Mucosa of rectum (tissue), 2 donors: Measurements from ENCODE around the gene PANK1.

ENCODE experiments used
- H3K27ac ChIP-seq, 2 donors: one replicate each; pipeline ENCODE4 v1.7.0; 2013; ENCODE audit warnings: inconsistent platforms in 2 of 2, low read depth in 2 of 2, low read length in 2 of 2
- H3K27me3 ChIP-seq, 2 donors: one replicate each; pipeline ENCODE4 v1.7.0; 2013; ENCODE audit warnings: low read length in 2 of 2; ENCODE audit not compliant: control insufficient read depth in 2 of 2, insufficient read depth in 2 of 2
- H3K36me3 ChIP-seq, 2 donors: one replicate each; pipeline ENCODE4 v1.7.0; 2013; ENCODE audit warnings: low read length in 2 of 2; ENCODE audit not compliant: control insufficient read depth in 2 of 2, insufficient read depth in 2 of 2
- H3K4me1 ChIP-seq, 2 donors: one replicate each; pipeline ENCODE4 v1.7.0; 2013; ENCODE audit warnings: low read length in 2 of 2, mild to moderate bottlenecking in 1 of 2; ENCODE audit not compliant: control insufficient read depth in 2 of 2, insufficient read depth in 2 of 2
- H3K4me3 ChIP-seq, 2 donors: one replicate each; pipeline ENCODE4 v1.7.0; 2013; ENCODE audit warnings: low read length in 2 of 2
- H3K9ac ChIP-seq, 2 donors: one replicate each; pipeline ENCODE4 v1.7.0; 2013; ENCODE audit warnings: low read length in 2 of 2, low read depth in 1 of 2, mild to moderate bottlenecking in 1 of 2
- H3K9me3 ChIP-seq, 2 donors: one replicate each; pipeline ENCODE4 v1.7.0; 2013; ENCODE audit warnings: low read length in 2 of 2; ENCODE audit not compliant: control insufficient read depth in 2 of 2
- donor health status: healthy.
- donor health status: Normal muscosa, but diverticular disease.

PANK1 gene

GRCh38 chr10:89653410-89653869 is 8.4 kb upstream of the PANK1 start:
- Histone ChIP-seq H3K4me1 (no peaks in the 10 kb centered on the region), H3K27me3 (no peaks in the 10 kb centered on the region), H3K27ac (no peak overlapping the region), H3K9ac (no peak overlapping the region), H3K36me3 (no peaks in the 10 kb centered on the region), H3K9me3 (no peaks in the 10 kb centered on the region), H3K4me3 (no peak overlapping the region)

DNA sequence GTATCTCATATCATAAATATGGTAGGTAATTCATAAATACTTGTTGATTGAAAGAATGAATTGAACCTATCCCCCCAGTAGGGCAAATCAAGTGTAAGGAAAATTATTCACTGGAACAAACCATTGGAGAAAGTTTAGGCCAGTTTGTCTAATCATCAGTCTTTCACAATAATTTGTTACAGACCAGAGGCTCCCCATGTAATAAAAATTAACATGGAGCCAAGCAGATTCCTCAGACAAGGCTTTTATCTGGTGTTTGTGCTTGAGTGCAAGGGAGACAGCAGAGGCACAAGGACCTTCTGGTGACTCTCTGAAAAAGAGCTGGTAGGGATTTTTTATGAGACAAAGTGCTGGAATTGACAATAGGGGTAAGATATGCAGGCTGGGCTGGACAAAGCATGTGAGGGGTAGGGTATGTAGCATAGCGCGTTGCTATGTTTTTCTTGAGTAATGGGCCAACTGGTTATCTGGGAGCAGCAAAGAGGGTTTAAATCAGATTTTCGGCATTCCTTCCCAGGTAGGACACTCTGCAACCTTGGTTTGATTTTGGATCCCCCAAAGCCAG is 7.8 kb upstream of the PANK1 start:
- Histone ChIP-seq H3K27ac (no peak overlapping the region), H3K4me3 (no peak overlapping the region), H3K9me3 (no peaks in the 10 kb centered on the region), H3K36me3 (no peaks in the 10 kb centered on the region), H3K4me1 (no peaks in the 10 kb centered on the region), H3K9ac (no peak overlapping the region), H3K27me3 (no peaks in the 10 kb centered on the region)

DNA sequence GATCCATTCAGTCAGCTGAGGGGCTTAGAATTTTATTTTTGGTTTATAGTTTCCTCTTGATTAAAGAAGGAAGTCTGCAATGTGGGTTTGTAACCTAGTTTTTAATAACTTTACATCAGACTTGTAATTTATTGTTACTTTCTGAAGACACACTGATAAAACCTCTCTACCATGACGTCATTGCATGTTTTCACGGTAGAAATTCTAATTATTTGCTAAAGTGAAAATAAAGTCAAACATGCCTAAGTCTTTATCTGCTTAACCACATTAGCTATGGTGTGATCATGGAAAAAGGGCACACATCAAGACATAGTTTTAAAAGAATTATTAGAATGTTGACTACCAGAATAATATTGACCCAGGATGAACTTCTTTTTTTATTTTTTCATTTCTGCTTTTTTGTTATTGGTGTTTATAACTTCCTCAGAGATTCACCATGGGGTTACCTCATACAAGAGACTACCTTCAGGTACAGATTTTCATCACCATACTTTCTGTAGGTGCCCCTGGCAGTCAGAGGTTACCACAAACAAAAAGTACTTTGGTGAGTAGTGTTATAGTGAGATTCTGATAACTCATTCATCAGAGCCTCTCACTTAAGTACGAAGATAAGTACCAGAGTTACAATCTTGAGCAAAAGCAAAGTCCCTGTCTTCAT is 7.0 kb upstream of the PANK1 start:
- Histone ChIP-seq H3K9me3 (no peaks in the 10 kb centered on the region), H3K9ac (no peak overlapping the region), H3K4me1 (peaks cover 0 to 2% of the 10 kb centered on the region in 2 donors), H3K27me3 (no peaks in the 10 kb centered on the region), H3K27ac (no peak overlapping the region), H3K4me3 (no peak overlapping the region), H3K36me3 (no peaks in the 10 kb centered on the region)

DNA sequence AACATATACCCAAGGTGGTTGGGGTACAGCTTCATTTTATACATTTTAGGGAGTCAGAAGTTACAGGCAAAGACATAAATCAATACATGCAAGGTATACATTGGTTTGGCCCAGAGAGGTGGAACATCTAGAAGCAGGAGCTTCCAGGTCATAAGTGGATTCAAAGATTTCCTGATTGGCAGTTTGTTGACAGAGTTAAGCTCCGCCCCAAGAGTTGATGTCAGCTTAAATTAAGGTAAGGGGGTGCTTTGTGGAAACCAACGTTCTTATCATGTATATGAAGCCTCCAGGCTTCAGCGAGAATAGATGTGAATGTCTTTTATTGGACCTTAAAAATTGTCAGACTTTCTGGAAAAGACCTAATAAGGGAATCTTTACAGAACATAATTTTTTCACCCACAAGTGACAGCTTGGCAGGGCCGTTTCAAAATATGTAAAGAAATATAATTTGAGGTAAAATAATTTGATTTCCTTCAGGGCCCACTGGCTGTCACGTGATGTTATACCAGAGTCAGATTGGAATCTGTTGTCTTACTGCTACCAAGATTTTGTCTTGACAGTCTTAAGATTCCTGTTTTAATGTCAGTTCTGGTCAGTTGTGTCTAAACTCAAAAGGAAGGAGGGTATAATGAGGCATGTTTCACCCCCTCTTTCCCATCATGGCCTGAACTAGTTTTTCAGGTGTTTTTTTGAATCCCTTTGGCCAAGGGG is 6.3 kb upstream of the PANK1 start:
- Histone ChIP-seq H3K4me3 (no peak overlapping the region), H3K27me3 (no peaks in the 10 kb centered on the region), H3K36me3 (no peaks in the 10 kb centered on the region), H3K27ac (no peak overlapping the region), H3K9me3 (no peaks in the 10 kb centered on the region), H3K4me1 (peaks cover 2 to 9% of the 10 kb centered on the region in 2 donors), H3K9ac (no peak overlapping the region)

DNA sequence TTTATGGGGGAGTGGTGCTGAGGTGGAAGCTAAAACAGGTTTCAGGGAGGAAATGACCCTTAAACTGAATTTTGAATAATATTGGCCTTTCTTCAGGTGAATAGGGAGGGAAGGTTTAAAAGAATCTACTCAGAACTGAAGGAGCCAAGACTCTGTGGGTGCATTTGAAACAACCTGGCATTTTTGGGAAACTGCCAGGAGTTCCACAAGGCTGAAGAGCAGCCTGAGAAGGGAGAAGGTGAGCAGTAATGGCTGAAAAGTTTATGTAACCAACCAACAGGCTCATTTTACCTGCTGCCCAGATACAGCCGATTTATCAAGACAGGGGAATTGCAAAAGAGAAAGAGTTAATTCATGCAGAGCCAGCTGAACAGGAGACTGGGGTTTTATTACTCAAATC is 4.0 kb upstream of the PANK1 start:
- H3K9ac ChIP-seq = no peak overlapping the region
- no peaks in the 10 kb centered on the region for H3K36me3 ChIP-seq
- H3K27me3 ChIP-seq = no peaks in the 10 kb centered on the region
- no peaks in the 10 kb centered on the region for H3K9me3 ChIP-seq
- H3K27ac ChIP-seq = no peak overlapping the region
- H3K4me1 ChIP-seq = peaks cover 12 to 22% of the 10 kb centered on the region in 2 donors
- H3K4me3 ChIP-seq = no peak overlapping the region

DNA sequence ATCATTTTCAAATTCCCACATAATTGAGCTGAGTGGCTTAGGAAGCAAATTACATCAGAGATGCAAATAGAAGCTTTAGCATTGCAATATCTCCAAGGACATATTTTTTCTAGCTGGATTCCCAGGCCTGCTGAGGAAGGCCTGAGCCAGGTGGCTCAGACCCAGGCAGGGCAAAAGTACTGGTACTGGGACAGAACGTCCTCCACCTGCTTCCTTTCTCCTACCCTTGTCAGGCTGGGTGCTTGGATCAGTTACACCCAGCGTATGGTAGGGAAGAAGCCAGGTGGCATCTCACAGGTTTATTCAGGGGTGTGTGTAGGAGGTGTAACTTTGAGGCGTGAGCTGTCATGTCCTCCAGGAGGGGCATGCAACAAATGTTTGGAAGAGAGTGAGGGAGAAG is 3.0 kb upstream of the PANK1 start:
- Histone ChIP-seq H3K27me3 (no peaks in the 10 kb centered on the region), H3K4me3 (no peak overlapping the region), H3K9ac (no peak overlapping the region), H3K9me3 (no peaks in the 10 kb centered on the region), H3K36me3 (no peaks in the 10 kb centered on the region), H3K27ac (no peak overlapping the region), H3K4me1 (peaks cover 15 to 28% of the 10 kb centered on the region in 2 donors)

DNA sequence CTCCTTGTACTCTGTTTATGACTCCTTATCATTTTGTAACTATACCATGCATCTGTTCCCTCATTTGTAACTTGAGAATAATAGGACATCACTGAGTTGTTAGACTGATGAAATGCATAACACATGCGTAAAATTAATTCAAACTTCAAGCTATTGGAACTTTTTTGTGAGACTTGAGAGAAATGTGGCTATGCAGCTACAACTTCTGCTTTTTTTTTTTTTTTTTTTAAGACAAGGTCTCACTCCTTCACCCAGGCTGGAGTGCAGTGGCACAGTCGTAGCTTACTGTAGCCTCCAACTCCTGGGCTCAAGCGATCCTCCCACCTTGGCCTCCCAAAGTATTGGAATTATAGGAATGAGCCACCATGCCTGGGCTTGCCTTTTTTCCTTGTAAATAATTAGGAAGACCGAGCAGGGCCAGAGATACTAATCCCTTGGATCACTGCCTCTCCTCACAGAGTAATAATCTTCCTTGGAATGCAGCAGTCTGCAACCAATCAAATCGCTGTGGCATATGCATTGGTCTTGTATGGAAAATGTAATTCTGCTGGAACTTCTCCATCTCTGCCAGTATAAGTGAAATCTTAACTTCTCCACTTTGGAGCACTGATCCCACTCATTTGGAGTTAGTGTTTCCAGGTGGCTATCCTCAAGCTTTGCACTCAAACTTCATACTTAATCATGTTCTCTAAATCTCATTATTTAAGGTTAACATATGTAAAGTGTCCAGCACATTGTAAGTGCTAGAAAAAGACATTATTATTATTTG is 2.0 kb upstream of the PANK1 start:
- no peaks in the 10 kb centered on the region for H3K27me3 ChIP-seq
- no peak overlapping the region for H3K9ac ChIP-seq
- no peaks in the 10 kb centered on the region for H3K9me3 ChIP-seq
- H3K4me1 ChIP-seq = peaks cover 15 to 30% of the 10 kb centered on the region in 2 donors
- H3K4me3 ChIP-seq = no peak overlapping the region
- no peaks in the 10 kb centered on the region for H3K36me3 ChIP-seq
- no peak overlapping the region for H3K27ac ChIP-seq

- H3K4me3 ChIP-seq = peak overlapping the region; percentile 90 to 92
- H3K4me1 ChIP-seq = peaks cover 15 to 30% of the 10 kb centered on the region in 2 donors
- no peaks in the 10 kb centered on the region for H3K36me3 ChIP-seq
- H3K9me3 ChIP-seq = no peaks in the 10 kb centered on the region
- H3K27ac ChIP-seq = peak overlapping the region; percentile 86 to 89
- H3K27me3 ChIP-seq = no peaks in the 10 kb centered on the region
- H3K9ac ChIP-seq = peak overlapping the region; percentile 76 to 83
Measured at GRCh38 chr10:89645742-89646172, 715 bp upstream of the PANK1 start.

GRCh38 chr10:89644691-89644966 is 413 bp downstream of the PANK1 start:
- H3K27ac ChIP-seq = peak overlapping the region; percentile 86 to 89
- H3K27me3 ChIP-seq = no peaks in the 10 kb centered on the region
- H3K36me3 ChIP-seq = no peaks in the 10 kb centered on the region
- peak overlapping the region; percentile 63 to 83 for H3K9ac ChIP-seq
- peaks cover 15 to 30% of the 10 kb centered on the region in 2 donors for H3K4me1 ChIP-seq
- H3K9me3 ChIP-seq = no peaks in the 10 kb centered on the region
- H3K4me3 ChIP-seq = peak overlapping the region; percentile 90 to 92
